H1 (cell line): ENCODE measurements around the gene ARSI. TPM values are rescaled to one million over a fixed set of nuclear protein-coding genes. Genes with fewer than 3 reads are reported as not detected.

ENCODE experiments used
- CTCF ChIP-seq, 3 experiments: IDR thresholded peaks; 1 replicate in 2 of 3; 2 replicates in 1 of 3; pipeline versions ENCODE4 v1.5.1 to v1.6.1; 2011; ENCODE audit warnings: low read length in 3 of 3, mild to moderate bottlenecking in 3 of 3, inconsistent platforms in 2 of 3, low read depth in 1 of 3, moderate library complexity in 1 of 3; ENCODE audit not compliant: insufficient read depth in 1 of 3; ENCODE audit errors: control extremely low read depth in 1 of 3
- SP1 ChIP-seq: IDR thresholded peaks from 2 replicates; pipeline ENCODE4 v1.6.1; 2011; ENCODE audit warnings: low read depth, low read length
- polyA plus RNA-seq, 7 experiments: library from polyadenylated mRNA; depleted of rRNA in 3 of 7; stranded (reverse) in 5 of 7; unstranded in 2 of 7; fragments of >200 nt in 5 of 7; fragments of 200-250 nt in 2 of 7; gene quantifications; 1 replicate in 5 of 7; 2 replicates in 1 of 7; 4 replicates in 1 of 7; pipeline versions ENCODE4 v1.2.1 to v1.2.3, GENCODE V29; 2011 to 2013; ENCODE audit warnings: missing spikeins in 2 of 7, mixed read lengths in 2 of 7
- total RNA-seq: library from RNA; stranded (reverse); fragmentation: NEBNext Ultra II Directional; extraction: Animal tissue kit (Norgen Biotek cat#: 25700); gene quantifications from 2 replicates; pipeline ENCODE4 v1.2.1, GENCODE V29; 2021

ARSI gene
- total and polyA plus RNA-seq, 2 of the 8 experiments (the other 6 are each of a cell fraction or from before 2014, with no cell fraction given) = 4.5 to 6.7 TPM

GRCh38 chr5:150339841-150340240 lies 37.1 kb upstream of the ARSI start (continued):
- TF ChIP-seq CTCF (IDR thresholded peaks at IDR 0.05; ENCODE audit: control extremely low read depth in 1 of 3, insufficient read depth in 1 of 3, low read depth in 1 of 3, low read length in 3 of 3) (no peak), SP1 (no peak)
